HG03460 (cell line): ENCODE results near the gene TREM2.

Experiments used
- ATAC-seq: cut with Tn5 transposase; IDR thresholded peaks from one replicate; pipeline ENCODE4 v1.9.1; 2021; ENCODE audit not compliant: unreplicated experiment

Gene TREM2

GRCh38 chr6:41184761-41185160, 21.8 kb upstream of the TREM2 start:
- ATAC-seq, result no peak

- no peak for ATAC-seq
Observed at GRCh38 chr6:41182069-41183034, 19.4 kb upstream of the TREM2 start.

- no peak for ATAC-seq
Observed at GRCh38 chr6:41181566-41181965, 18.6 kb upstream of the TREM2 start.

- no peak for ATAC-seq
Observed at GRCh38 chr6:41179163-41179562, 16.2 kb upstream of the TREM2 start.

- ATAC-seq, result no peak
Observed at GRCh38 chr6:41177695-41178094, 14.8 kb upstream of the TREM2 start.

- ATAC-seq, result no peak
Observed at GRCh38 chr6:41177287-41177686, 14.4 kb upstream of the TREM2 start.

GRCh38 chr6:41176189-41176588, 13.3 kb upstream of the TREM2 start:
- ATAC-seq, result no peak

- no peak for ATAC-seq
Observed at GRCh38 chr6:41175084-41175483, 12.2 kb upstream of the TREM2 start.

- no peak for ATAC-seq
Observed at GRCh38 chr6:41174610-41175009, 11.7 kb upstream of the TREM2 start.

- no peak for ATAC-seq
Observed at GRCh38 chr6:41171908-41172307, 9.0 kb upstream of the TREM2 start.

- no peak for ATAC-seq
Observed at GRCh38 chr6:41170547-41171160, 7.7 kb upstream of the TREM2 start.

GRCh38 chr6:41167173-41167963, 4.5 kb upstream of the TREM2 start:
- ATAC-seq, result no peak

GRCh38 chr6:41164551-41165120, 1.7 kb upstream of the TREM2 start:
- ATAC-seq, result no peak

- ATAC-seq, result no peak
Observed at GRCh38 chr6:41163419-41163717, 452 bp upstream of the TREM2 start.

GRCh38 chr6:41161851-41162552, 914 bp downstream of the TREM2 start:
- no peak for ATAC-seq

- ATAC-seq, result no peak
Observed at GRCh38 chr6:41161380-41161779, 1.5 kb downstream of the TREM2 start.

GRCh38 chr6:41160933-41161332, 2.0 kb downstream of the TREM2 start:
- no peak for ATAC-seq

GRCh38 chr6:41159415-41160082, 3.4 kb downstream of the TREM2 start:
- no peak for ATAC-seq

GRCh38 chr6:41157323-41157722, 5.6 kb downstream of the TREM2 start:
- no peak for ATAC-seq

GRCh38 chr6:41156771-41157170, 6.1 kb downstream of the TREM2 start:
- ATAC-seq, result no peak
